ENCODE results near the gene SCO2.

SCO2 gene

GRCh38 chr22:50561401-50562358 lies 36.3 kb upstream of the SCO2 start:
- no peak overlapping the region for H3K27ac ChIP-seq
- no peak for TF ChIP-seq CTCF (conservative IDR thresholded peaks at IDR 0.05)

- no peak for TF ChIP-seq CTCF (conservative IDR thresholded peaks at IDR 0.05)
- H3K27ac ChIP-seq, result no peak overlapping the region
These were observed 34.6 kb upstream of the SCO2 start for GRCh38 chr22:50560034-50560433.

- H3K27ac ChIP-seq, result no peak overlapping the region
- no peak for TF ChIP-seq CTCF (conservative IDR thresholded peaks at IDR 0.05)
These were observed 31.3 kb upstream of the SCO2 start for GRCh38 chr22:50556703-50557102.

GRCh38 chr22:50553310-50553709 lies 27.9 kb upstream of the SCO2 start:
- H3K27ac ChIP-seq, result no peak overlapping the region
- no peak for TF ChIP-seq CTCF (conservative IDR thresholded peaks at IDR 0.05)

- TF ChIP-seq CTCF (conservative IDR thresholded peaks at IDR 0.05), result no peak
- no peak overlapping the region for H3K27ac ChIP-seq
These were observed 25.9 kb upstream of the SCO2 start for GRCh38 chr22:50551160-50551752.

- H3K27ac ChIP-seq, result no peak overlapping the region
- TF ChIP-seq CTCF (conservative IDR thresholded peaks at IDR 0.05), result no peak
These were observed 25.0 kb upstream of the SCO2 start for GRCh38 chr22:50550395-50550794.

GRCh38 chr22:50548921-50549790 lies 23.8 kb upstream of the SCO2 start:
- no peak for TF ChIP-seq CTCF (conservative IDR thresholded peaks at IDR 0.05)
- no peak overlapping the region for H3K27ac ChIP-seq
